NCI-H774 (cell line): ENCODE results near the gene NPY.

Experiments used
- DNase-seq: peaks from one replicate; lab custom pipeline; 2025; lab: John Stamatoyannopoulos, UW

Gene NPY

DNA sequence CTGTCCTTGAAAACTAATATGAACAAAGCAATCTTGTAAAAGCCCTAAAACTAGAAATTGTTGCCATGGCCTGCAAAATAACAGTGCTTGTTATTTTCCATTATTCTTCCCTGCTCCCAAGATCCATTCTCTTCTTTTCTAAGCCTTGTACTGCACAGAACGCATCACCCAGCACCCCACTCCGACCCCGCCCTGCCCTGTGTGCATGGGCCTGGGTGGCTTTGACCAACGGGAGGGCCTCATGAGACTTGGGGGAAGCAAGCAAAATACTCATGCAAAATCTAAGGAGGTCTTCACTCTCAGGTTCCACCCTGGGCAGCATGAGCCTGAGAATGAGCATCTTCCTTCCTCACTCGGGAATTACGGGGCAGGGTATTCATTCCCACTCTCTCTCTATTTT lies 32.4 kb downstream of the NPY start:
- DNase-seq = no peak

DNA sequence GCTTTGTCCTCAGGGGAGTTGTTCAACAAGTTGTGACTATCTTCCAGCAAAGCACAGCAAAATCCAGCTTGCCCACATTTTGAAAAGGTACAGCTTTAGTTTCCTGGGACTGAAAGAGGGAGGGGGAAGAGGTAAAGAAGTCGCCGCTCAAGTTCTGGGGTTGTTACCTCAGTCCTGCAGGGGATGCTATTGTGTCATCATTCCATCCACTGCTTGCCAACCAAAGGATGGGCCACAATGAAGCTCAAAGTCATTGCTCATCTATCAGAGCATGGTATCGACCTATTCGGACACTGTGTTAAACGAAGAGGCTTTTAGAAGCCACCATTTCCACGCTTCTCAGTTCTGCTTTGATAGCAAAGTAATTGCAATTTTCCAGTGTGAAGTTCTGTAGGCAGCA lies 34.3 kb downstream of the NPY start:
- DNase-seq = no peak

DNA sequence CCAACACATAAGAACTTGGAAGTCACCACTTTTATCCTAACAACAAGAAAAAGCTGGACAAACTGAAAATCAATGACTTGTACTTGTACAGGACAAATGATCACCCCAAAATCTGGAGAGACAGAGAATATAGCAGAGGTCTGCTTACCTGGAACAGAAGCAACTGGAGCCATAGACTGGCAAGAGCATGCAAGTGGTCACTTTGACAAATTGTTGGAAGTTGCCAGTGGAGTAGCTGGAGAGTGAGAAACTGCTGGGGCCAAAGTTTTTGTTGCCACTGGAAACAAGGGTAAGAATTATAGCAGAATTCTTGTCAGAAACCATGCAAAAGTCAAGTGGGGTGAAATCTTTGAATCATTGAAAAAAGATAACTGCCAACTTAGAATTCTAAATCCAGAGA lies 35.2 kb downstream of the NPY start:
- DNase-seq = no peak

DNA sequence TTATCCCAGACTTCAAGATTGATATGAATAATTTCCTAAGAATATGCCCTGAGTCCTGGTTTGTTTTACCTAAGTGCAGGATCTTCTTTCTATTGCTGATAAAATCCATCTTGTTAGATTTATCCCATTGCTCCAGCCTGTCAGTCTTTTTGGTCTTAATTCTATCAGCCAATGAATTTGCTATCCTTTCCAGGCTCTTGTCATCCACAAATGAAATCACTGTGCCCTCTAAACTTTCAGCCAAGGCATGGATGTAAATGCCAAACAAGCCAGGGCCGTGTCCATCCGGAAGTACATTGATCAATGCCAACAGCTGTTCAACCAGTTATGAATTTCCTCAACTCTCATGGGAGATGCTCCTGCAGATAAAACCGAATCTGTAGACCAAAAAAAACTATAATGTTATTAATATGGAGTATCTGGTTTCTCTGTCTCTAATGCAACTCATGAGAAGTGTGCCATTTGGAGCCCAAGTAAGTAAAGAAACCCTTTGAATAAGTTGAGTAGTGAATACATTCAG lies 40.0 kb downstream of the NPY start:
- DNase-seq = no peak

DNA sequence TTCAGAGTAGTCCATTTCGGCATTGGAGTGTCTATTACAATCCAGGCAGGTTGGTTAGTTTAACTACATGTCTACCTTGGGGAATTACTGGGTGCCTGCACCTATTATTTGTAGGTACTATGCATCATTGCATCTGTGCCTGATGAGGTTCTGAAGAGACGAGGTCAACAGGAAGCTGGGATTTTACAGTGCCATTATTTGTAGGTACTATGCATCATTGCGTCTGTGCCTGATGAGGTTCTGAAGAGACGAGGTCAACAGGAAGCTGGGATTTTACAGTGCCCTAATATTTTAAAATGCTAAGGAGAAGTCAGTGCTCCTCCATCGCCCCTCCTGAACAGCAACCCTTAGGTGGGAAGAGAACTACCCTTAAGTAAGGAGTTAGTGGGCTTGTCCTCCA lies 41.7 kb downstream of the NPY start:
- no peak for DNase-seq

DNA sequence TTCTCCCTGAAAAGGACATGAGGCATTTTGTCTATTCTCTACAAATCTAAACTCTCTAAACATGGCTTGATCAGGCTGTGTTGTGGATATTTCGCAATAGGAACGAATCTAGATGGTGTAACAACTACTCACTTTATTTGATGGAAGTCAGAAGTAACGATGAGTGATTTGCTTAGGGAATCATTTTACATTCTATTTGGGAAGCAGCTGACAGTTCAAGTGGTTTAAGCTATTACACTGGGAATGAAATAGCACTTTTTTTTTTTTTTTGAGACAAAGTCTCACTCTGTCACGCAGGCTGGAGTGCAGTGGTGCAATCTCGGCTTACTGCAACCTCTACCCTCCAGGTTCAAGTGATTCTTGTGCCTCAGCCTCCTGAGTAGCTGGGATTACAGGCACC lies 44.1 kb downstream of the NPY start:
- no peak for DNase-seq

DNA sequence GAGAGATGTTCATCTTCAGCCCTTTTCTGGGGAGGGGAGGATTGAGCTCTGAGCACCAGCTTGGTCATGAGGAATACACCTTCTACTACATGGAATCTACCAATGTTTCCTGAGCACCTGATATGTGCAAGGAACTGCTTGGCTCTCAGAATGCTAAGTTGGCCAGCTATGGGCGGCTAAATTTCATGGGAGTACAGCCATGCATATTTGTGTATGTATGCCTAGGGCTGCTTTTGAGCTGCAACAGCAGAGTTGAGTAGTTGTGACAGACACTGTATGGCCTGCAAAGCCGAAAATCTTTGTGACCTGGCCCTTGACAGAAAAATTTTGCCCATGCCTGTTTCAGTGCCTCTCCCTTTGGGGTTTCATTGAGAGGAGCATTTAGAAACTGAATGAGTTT lies 44.9 kb downstream of the NPY start:
- no peak for DNase-seq

DNA sequence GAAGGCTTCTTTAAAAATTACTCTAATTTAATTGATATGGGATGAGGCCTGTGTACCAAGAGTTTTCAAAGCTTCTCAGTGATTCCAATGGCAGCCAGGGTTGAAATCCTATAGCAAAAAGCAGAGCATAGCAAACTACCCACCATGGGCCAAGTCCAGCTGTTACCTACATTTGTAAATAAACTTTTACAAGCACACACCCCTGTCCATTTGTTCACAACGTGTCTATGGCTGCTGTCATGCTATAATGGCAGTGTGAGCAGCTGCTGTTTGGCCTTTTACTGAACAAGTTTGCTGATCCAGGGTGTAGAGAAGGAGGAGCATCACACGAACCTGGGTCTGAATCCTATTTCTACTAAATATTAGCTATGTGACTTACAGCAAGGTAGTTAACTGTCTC lies 50.0 kb downstream of the NPY start:
- DNase-seq = peak; percentile 18

DNA sequence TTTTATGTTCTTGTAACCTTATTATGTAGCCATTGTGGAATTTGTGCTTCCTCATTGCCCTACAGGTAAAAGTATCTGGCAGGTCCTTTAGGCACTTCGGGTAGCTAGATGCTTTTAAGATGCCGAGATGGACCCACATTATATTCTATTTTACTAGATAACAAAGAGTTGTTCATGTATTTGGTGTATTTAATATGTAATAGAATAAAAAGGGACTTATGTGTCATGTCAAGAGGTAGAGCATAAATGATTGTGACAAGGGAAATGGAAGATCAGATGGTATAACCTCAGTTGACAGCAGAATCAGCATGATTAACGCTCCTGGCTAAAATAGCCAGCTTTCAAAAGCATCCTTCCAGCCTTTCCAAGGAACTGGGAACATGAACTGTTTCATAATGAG lies 50.6 kb downstream of the NPY start:
- DNase-seq = no peak

DNA sequence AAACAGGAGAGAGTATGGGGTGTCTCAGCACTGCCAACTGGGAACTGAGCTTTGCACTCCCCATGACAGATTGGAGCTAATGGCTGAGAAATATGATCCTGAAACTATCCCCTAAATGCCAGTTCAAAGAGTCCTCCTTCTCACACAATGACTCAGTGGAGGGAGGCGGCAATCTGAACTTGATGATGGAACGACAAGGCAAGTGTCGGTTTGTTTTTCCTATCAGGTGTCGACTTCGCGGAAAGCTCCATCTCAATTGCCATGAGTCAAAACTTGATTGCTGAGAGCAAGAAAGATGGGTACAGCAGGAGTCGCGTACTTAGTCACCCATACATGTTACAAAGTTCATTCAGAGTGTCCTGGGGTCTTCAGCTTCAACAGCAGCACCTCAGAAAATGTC lies 52.5 kb downstream of the NPY start:
- no peak for DNase-seq

DNA sequence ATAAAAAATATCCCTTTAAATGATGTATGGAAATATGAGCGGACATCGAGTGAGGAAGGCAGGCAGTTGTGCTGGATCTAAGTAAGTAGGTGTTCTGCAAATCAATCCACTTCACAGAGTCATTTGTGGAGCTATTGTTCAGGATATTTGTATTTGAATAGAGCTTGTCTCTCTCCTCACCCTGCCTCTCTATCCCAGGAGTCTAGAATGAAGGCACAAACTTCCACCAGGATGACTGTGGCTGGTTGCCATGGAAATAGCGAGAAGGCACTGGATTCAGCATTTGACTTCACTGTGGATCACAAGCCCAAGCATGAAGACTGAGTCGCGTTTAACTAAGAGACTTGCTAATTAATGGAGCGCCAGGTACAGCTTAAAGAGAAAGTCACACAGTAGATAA lies 53.2 kb downstream of the NPY start:
- no peak for DNase-seq

DNA sequence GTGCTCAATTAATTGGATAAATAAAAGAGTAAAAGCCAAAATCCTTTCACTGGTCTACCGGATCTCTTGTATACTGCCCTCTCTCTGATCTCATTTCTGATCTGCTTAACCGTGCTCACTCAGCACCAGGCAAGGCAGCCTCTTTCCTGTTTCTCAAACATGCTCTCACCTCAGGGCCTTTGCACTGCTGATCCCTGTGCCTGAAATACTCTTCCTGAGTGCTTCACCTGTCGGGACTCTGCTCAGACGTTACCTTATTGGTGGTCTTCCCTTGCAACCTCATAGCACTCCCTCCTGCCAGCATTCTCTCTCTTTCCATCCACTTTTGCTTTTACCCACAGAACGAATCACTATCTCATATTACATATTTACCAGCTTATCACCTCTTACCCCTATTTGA lies 55.6 kb downstream of the NPY start:
- DNase-seq = no peak

DNA sequence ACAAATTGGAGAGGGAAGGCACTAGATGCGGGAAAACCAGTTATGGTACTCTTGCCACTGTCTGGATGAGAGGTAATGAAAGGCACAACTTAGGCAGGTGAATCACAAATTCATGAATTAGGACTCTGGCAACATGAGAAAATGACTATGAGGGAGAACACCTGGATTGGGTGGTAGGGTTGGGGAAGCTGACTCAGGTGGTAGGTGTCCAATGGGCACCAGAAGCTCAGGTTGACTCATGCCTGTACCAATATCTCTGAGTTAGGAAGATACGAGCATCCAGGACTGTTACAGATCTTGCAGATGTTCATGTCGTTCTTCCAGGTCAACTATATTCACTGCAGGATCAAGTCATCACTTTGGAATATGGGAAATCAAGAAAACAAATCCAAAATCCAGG lies 56.7 kb downstream of the NPY start:
- no peak for DNase-seq
